ENCODE data around the gene WDPCP. TPM values are rescaled to one million over a fixed set of nuclear protein-coding genes. Genes with fewer than 3 reads are reported as not detected.
"Not testable (repeated sequence)": the region's sequence is repeated elsewhere in the genome, so short reads cannot be mapped to it uniquely, and the experiment has no call there.

The WDPCP gene
- total RNA-seq, 2 experiments from 2014 or later, result 6.3 to 7.7 TPM

DNA sequence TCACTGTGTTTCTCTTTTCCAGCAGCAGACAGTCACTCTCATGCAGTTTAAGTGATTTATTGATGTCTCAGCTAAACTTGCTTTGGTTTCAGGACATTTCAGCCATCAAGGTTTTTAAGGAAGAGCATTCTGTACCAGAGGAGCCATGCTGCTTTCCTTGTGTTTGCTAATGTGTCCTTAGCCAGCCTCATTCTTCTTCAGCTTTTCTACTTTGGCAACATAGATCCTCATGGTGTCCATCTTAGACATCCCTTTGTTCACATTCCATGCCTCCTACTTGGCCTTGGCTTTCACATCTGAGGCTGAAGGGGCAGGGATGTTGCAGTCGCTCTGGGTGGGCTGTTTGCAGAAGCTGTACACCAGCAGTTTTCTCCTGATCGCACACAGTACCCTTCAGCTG, 469.5 kb downstream of the WDPCP start:
- POLR2A ChIA-PET, result no interaction called here
- H3K4me3 Mint-ChIP-seq, result no peak overlapping the region
- H3K27ac Mint-ChIP-seq, result no peak overlapping the region
- H3K4me1 Mint-ChIP-seq, result no peaks in the 10 kb centered on the region
- peaks cover 13% of the 10 kb centered on the region for H3K9me3 Mint-ChIP-seq
- CTCF ChIA-PET, result no interaction called here
- H3K36me3 Mint-ChIP-seq (ENCODE audit: low read depth), result no peaks in the 10 kb centered on the region
- no peaks in the 10 kb centered on the region for H3K27me3 Mint-ChIP-seq
- DNase-seq, result no peak

DNA sequence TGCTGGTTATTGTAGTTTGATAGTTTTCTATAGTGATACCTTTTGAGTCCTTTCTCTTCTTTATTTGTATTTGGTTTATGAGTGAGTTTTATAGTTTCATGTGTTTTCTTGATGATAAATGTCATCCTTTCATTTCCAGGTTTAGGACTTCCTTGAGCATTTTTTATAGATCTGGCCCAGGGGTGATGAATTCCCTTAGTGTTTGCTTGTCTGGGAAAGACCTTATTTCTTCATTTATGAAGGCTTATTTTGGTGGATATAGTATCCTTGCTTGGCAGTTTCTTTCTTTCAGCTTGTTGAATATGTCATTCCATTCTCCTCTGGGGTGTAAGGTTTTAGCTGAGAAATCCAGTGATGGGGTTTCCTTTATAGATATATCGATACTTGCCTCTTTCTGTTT, 483.8 kb downstream of the WDPCP start:
- H3K4me1 Mint-ChIP-seq, result no peaks in the 10 kb centered on the region
- ChIA-PET POLR2A (no interaction called here), CTCF (no interaction called here)
- H3K9me3 Mint-ChIP-seq, result peaks cover 10% of the 10 kb centered on the region
- no peaks in the 10 kb centered on the region for H3K36me3 Mint-ChIP-seq (ENCODE audit: low read depth)
- no peak overlapping the region for H3K27ac Mint-ChIP-seq
- no peak overlapping the region for H3K4me3 Mint-ChIP-seq
- DNase-seq, result no peak
- peaks cover 4% of the 10 kb centered on the region for H3K27me3 Mint-ChIP-seq

DNA sequence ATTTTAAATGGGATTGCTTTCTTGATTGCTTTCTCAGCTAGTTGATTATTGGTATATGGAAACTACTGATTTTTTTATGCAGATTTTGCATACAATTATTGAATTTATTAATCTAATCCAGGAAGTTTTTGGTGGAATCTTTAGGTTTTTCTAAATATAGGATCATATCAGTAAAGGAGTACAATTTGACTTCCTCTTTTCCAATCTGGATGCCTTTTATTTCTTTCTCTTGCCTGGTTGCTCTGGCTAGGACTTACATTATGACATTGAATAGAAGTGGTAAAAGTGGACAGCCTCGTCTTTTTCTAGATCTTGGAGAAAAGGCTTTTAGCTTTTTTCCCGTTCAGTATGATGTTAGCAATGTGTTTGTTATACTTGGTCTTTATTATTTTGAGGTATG, 486.3 kb downstream of the WDPCP start:
- Mint-ChIP-seq H3K4me1 (no peaks in the 10 kb centered on the region), H3K4me3 (no peak overlapping the region), H3K9me3 (peaks cover 9% of the 10 kb centered on the region), H3K27ac (no peak overlapping the region), H3K27me3 (peaks cover 4% of the 10 kb centered on the region), H3K36me3 (ENCODE audit: low read depth) (no peaks in the 10 kb centered on the region)
- CTCF ChIA-PET, result no interaction called here
- DNase-seq, result no peak
- POLR2A ChIA-PET, result no interaction called here

DNA sequence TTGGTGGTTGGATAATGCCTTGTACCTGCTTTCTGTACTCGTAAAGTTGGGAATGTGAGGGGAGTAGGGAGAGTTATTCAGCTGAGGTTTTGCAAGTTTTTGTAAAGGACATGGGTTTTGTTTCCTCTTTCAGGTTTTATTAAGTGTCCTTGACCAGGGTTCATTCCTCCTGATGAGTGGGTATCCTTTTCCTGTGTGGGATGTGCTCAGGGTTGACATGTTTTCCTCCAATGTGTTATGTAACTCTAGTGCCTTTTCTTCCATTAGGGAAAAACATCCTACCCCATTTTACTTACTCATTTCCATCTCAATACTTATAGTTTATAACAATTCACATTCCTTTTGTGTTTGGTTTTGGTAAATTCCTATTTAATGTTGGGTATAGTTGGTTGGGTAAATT, 489.2 kb downstream of the WDPCP start:
- ChIA-PET POLR2A (no interaction called here), CTCF (no interaction called here)
- Mint-ChIP-seq H3K4me1 (no peaks in the 10 kb centered on the region), H3K36me3 (ENCODE audit: low read depth) (no peaks in the 10 kb centered on the region), H3K27me3 (peaks cover 4% of the 10 kb centered on the region), H3K27ac (no peak overlapping the region), H3K4me3 (no peak overlapping the region), H3K9me3 (no peaks in the 10 kb centered on the region)
- DNase-seq, result no peak

DNA sequence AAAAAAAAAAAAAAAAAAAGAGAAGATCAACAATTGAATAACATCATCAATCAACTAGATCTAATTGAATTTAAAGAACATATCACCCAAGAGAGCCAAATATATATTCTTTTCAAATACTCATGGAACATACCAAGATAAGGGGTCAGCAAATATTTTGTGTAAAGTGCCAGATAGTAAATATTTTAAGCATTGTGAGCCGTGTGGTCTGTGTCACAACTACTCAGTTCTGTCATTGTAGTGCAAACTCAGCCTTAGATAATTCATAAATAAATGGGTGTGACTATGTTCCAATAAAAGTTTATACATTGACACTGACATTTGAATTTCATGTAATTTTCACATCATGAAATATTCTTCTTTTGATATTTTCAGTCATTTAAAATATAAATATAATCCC, 491.8 kb downstream of the WDPCP start:
- H3K36me3 Mint-ChIP-seq (ENCODE audit: low read depth), result no peaks in the 10 kb centered on the region
- H3K27ac Mint-ChIP-seq, result no peak overlapping the region
- no peak overlapping the region for H3K4me3 Mint-ChIP-seq
- H3K27me3 Mint-ChIP-seq, result no peaks in the 10 kb centered on the region
- no peaks in the 10 kb centered on the region for H3K9me3 Mint-ChIP-seq
- POLR2A ChIA-PET, result no interaction called here
- CTCF ChIA-PET, result no interaction called here
- no peak for DNase-seq
- no peaks in the 10 kb centered on the region for H3K4me1 Mint-ChIP-seq

DNA sequence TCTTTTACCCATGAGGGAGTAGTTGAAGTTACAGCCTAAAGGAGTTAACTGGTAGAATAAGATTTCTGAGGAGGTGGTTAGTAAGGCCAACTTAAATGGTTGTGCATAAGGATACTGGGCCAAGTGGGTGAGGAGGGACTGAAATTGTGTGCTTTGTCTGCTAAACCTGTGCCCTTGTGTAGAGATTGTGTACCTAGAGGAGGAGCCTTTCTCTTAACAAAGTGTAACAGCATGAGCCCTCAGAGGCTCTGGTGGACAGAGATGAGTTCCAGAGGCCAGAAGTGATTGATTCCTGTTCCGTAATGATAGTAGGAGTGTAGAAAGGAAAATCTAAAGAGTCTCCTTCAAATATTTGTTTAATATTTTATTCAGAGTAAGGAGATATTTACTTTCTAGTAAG, 494.8 kb downstream of the WDPCP start:
- H3K27me3 Mint-ChIP-seq, result no peaks in the 10 kb centered on the region
- POLR2A ChIA-PET, result no interaction called here

DNA sequence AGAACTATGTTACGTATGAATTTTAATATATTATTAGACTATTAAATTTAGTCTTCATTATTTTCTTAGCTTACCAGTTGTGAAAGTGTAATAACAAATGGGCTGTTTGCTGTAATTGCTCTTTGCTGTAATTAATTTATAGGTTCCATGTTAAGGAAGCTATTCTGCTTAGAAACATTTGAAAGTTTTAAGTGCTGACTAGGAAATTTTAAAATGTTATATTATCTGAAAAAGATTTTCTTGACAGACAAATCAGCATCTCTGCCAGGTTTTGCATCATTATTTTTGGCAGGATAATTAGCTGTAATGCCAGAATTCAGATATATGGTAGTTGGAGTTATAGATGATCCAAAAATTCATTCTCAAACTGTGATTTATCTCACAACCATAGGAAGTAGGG, 495.4 kb downstream of the WDPCP start:
- H3K27ac Mint-ChIP-seq, result no peak overlapping the region
- no peaks in the 10 kb centered on the region for H3K27me3 Mint-ChIP-seq
- CTCF ChIA-PET, result interaction anchor here (0.7 kb wide), 1 partner anchor 14 kb away, joined by 3 read pairs; no protein-coding TSS in a partner anchor
- no peaks in the 10 kb centered on the region for H3K36me3 Mint-ChIP-seq (ENCODE audit: low read depth)
- no peaks in the 10 kb centered on the region for H3K4me1 Mint-ChIP-seq
- no peak for DNase-seq
- POLR2A ChIA-PET, result no interaction called here
- H3K9me3 Mint-ChIP-seq, result no peaks in the 10 kb centered on the region
- no peak overlapping the region for H3K4me3 Mint-ChIP-seq

More for the DNA sequence above, 494.8 kb downstream of the WDPCP start:
- H3K4me3 Mint-ChIP-seq, result no peak overlapping the region
- H3K9me3 Mint-ChIP-seq, result no peaks in the 10 kb centered on the region
- DNase-seq, result no peak
- no peak overlapping the region for H3K27ac Mint-ChIP-seq
- no peaks in the 10 kb centered on the region for H3K4me1 Mint-ChIP-seq
- H3K36me3 Mint-ChIP-seq (ENCODE audit: low read depth), result no peaks in the 10 kb centered on the region
- CTCF ChIA-PET, result no interaction called here

DNA sequence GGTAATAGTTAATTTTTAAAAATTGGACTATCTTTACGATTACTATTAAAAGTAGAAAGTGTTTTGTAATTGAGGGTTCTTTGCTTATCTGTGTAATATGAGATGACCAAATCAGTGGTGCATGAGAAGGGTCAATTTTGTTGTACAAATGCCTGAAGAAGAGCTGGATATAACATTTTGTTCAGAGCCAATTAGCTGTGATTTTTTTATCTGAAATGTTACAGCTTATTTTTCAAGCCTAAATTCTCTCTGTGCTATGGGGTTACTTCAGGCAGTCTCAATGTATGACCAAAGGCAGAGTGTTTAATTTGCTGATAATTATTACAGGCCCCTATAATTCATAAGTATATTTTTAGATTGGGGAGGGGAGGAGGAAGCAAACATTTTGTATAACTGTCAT, 495.9 kb downstream of the WDPCP start:
- CTCF ChIA-PET, result interaction anchor here (0.7 kb wide), 1 partner anchor 15 kb away, joined by 3 read pairs; no protein-coding TSS in a partner anchor
- H3K36me3 Mint-ChIP-seq (ENCODE audit: low read depth), result no peaks in the 10 kb centered on the region
- H3K27me3 Mint-ChIP-seq, result no peaks in the 10 kb centered on the region
- H3K9me3 Mint-ChIP-seq, result no peaks in the 10 kb centered on the region
- no peak overlapping the region for H3K27ac Mint-ChIP-seq
- DNase-seq, result no peak
- no peak overlapping the region for H3K4me3 Mint-ChIP-seq
- POLR2A ChIA-PET, result no interaction called here
- H3K4me1 Mint-ChIP-seq, result no peaks in the 10 kb centered on the region

DNA sequence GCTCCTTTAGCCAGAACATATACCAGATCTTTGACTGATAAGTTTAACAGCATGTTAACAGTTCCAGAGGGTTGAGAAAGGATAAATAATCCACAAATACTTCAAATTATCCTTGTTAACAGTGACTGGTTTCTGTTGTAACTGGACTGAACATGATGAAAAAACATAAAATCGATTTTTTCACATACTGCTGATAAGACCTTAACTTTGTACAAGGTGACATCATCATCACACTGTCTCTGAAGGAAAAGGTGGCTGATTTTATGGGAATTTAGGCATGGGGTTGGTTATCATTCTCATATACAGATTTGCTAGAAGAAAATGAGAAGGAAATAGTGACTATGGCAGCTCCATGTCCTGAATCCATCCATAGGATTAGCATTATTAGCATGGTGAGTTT, 501.6 kb downstream of the WDPCP start:
- no peaks in the 10 kb centered on the region for H3K9me3 Mint-ChIP-seq
- POLR2A ChIA-PET, result no interaction called here
- CTCF ChIA-PET, result interaction anchor here (0.6 kb wide), 1 partner anchor 10 kb away, joined by 3 read pairs; no protein-coding TSS in a partner anchor
- no peak for DNase-seq
- H3K27ac Mint-ChIP-seq, result no peak overlapping the region
- H3K36me3 Mint-ChIP-seq (ENCODE audit: low read depth), result no peaks in the 10 kb centered on the region
- no peaks in the 10 kb centered on the region for H3K4me1 Mint-ChIP-seq
- H3K27me3 Mint-ChIP-seq, result peaks cover 13% of the 10 kb centered on the region
- no peak overlapping the region for H3K4me3 Mint-ChIP-seq

DNA sequence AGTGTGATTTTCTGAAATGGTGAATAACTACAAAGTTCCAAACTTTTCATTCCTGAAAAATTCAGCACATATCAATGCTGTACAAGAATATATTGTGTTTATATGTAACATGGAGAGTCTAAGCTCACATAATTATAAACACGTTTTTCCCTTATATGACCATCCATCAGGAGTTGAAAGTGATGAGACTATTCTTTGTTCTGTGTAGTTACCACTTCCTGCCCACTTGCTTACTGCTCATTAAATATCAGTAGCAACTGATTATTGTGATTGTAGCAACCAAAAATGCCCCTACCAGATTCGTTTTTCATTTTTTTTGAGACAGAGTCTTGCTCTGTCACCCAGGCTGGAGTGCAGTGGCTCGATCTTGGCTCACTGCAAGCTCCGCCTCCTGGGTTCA, 506.9 kb downstream of the WDPCP start:
- no peak overlapping the region for H3K27ac Mint-ChIP-seq
- no peaks in the 10 kb centered on the region for H3K4me1 Mint-ChIP-seq
- CTCF ChIA-PET, result no interaction called here
- no peak for DNase-seq
- no peaks in the 10 kb centered on the region for H3K36me3 Mint-ChIP-seq (ENCODE audit: low read depth)
- H3K9me3 Mint-ChIP-seq, result no peaks in the 10 kb centered on the region
- POLR2A ChIA-PET, result no interaction called here
- peaks cover 16% of the 10 kb centered on the region for H3K27me3 Mint-ChIP-seq
- no peak overlapping the region for H3K4me3 Mint-ChIP-seq

DNA sequence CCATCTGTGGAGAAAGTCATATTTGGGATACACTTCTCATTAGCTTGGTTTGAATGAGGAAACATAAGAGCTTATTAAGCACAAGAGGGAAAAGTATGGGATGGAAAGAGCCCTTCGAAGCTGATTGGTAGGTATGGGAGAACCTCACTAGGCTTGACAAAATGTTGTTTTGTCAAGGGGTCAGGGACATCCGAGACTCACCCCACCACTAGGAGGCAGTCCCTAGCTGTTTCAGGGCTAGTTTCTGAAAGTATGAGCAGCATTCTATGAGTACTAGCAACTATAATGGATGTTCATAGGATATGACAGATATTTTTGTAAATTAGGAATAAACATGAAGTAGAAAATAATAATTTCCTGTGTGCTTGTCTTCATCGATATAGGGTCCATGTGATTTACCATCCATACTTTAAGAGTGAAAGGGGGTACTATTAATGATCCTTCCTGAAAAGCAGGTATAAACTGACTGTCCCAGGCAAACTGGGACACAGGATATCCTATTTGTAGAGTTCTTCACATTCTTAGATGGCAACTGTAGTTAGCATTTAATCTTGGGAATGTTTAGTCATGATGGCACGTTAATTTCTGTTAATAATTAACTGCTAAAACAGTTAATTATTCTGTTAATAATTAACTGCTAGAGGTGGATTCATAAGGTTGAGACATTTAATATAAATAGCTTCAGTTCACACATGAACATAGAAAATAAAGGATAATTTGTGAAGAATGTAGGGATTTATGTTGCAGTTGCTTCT, 509.2 kb downstream of the WDPCP start:
- no peaks in the 10 kb centered on the region for H3K4me1 Mint-ChIP-seq
- H3K9me3 Mint-ChIP-seq, result no peaks in the 10 kb centered on the region
- no peak for DNase-seq
- no peak overlapping the region for H3K27ac Mint-ChIP-seq
- H3K36me3 Mint-ChIP-seq (ENCODE audit: low read depth), result no peaks in the 10 kb centered on the region
- POLR2A ChIA-PET, result no interaction called here
- CTCF ChIA-PET, result no interaction called here
- no peak overlapping the region for H3K4me3 Mint-ChIP-seq
- H3K27me3 Mint-ChIP-seq, result peaks cover 15% of the 10 kb centered on the region

DNA sequence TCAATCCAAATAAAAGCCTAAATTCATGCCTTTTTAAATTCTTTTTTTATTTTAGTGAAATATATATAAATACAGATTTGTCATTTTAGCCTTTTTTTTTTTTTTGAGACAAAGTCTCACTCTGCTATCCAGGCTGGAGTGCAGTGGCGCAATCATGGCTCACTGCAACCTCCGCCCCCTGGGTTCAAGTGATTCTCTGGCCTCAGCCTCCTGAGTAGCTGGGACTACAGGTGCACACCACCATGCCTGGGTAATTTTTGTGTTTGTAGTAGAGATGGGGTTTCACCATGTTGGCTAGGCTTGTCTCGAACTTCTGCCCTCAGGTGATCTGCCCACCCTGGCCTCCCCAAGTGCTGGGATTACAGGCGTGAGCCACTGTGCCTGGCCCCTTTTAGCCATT, 513.9 kb downstream of the WDPCP start:
- H3K4me3 Mint-ChIP-seq; DNase-seq; H3K27ac Mint-ChIP-seq; H3K4me1 Mint-ChIP-seq; POLR2A ChIA-PET; CTCF ChIA-PET; H3K36me3 Mint-ChIP-seq (ENCODE audit: low read depth); H3K27me3 Mint-ChIP-seq; H3K9me3 Mint-ChIP-seq: not testable (repeated sequence)

DNA sequence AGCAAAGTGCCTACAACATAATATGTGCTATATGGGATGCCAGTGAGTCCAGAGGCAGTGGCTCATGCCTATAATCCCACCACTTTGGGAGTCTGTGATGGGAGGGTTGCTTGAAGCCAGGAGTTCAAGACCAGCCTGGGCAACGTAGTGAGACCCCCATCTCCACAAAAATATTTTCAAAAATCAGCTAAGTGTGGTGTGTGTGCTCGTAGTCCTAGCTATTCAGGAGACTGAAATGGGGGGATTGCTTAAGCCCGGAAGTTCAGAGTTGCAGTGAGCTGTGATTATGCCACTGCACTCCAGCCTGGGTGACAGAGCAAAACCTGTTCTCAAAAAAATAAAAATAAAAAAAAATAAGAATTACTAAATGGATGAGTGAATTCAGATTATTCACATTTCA, 514.3 kb downstream of the WDPCP start:
- no peaks in the 10 kb centered on the region for H3K9me3 Mint-ChIP-seq
- H3K27me3 Mint-ChIP-seq, result peaks cover 10% of the 10 kb centered on the region
- no peaks in the 10 kb centered on the region for H3K4me1 Mint-ChIP-seq
- no peak for DNase-seq
- no peak overlapping the region for H3K27ac Mint-ChIP-seq
- ChIA-PET POLR2A (no interaction called here), CTCF (no interaction called here)
- no peak overlapping the region for H3K4me3 Mint-ChIP-seq
- H3K36me3 Mint-ChIP-seq (ENCODE audit: low read depth), result no peaks in the 10 kb centered on the region

DNA sequence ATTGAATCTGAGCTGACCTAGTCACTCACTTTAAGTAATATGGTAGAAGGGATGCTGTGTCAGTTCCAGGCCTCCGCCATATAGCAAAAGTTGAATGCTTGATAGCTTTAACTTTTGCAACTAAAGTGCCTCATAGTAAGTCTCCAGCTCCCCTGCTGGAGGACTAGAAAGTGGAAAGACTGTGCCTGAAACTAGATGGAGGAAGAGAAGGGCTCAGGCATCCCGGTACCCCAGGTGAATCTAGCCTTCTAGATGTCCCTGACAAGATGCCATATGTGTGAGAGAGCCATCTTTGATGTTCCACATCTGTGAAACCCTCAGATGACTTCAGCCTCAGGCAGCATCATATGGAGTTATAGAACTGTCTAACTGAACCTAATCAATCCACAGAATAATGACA, 516.6 kb downstream of the WDPCP start:
- no peak for DNase-seq
- H3K27ac Mint-ChIP-seq, result no peak overlapping the region
- no peaks in the 10 kb centered on the region for H3K36me3 Mint-ChIP-seq (ENCODE audit: low read depth)
- no peaks in the 10 kb centered on the region for H3K4me1 Mint-ChIP-seq
- H3K9me3 Mint-ChIP-seq, result no peaks in the 10 kb centered on the region
- ChIA-PET POLR2A (no interaction called here), CTCF (no interaction called here)
- H3K4me3 Mint-ChIP-seq, result no peak overlapping the region
- H3K27me3 Mint-ChIP-seq, result peaks cover 17% of the 10 kb centered on the region

All from activated CD4-positive, alpha-beta T cell treated with anti-CD3 and anti-CD28 coated beads, Interleukin-2, amount 10 ng/mL, durations not matched to agents 7 days and 5 days (primary cell).